Osteocyte (in vitro differentiated cells): ENCODE results near the gene TBCC. TPM values are rescaled to one million over a fixed set of nuclear protein-coding genes. Genes with fewer than 3 reads are reported as not detected.

Experiments
- DNase-seq: peaks from one replicate; pipeline ENCODE4 v3.0.0; 2021; ENCODE audit warnings: mixed read lengths; ENCODE audit not compliant: unreplicated experiment; ENCODE audit errors: extremely low spot score
- H3K27ac Mint-ChIP-seq: one replicate; pipeline ENCODE4 v1.8.0; 2021; ENCODE audit warnings: mild to moderate bottlenecking, mixed read lengths; ENCODE audit not compliant: unreplicated experiment
- H3K27me3 Mint-ChIP-seq: one replicate; pipeline ENCODE4 v1.8.0; 2021; ENCODE audit warnings: mixed read lengths; ENCODE audit not compliant: unreplicated experiment
- H3K36me3 Mint-ChIP-seq: one replicate; pipeline ENCODE4 v1.8.0; 2021; ENCODE audit warnings: mixed read lengths; ENCODE audit not compliant: unreplicated experiment
- H3K4me1 Mint-ChIP-seq: one replicate; pipeline ENCODE4 v1.8.0; 2021; ENCODE audit warnings: mixed read lengths; ENCODE audit not compliant: unreplicated experiment
- H3K4me3 Mint-ChIP-seq: one replicate; pipeline ENCODE4 v1.8.0; 2021; ENCODE audit warnings: mild to moderate bottlenecking, moderate library complexity, mixed read lengths; ENCODE audit not compliant: unreplicated experiment
- H3K9me3 Mint-ChIP-seq: one replicate; pipeline ENCODE4 v1.8.0; 2021; ENCODE audit warnings: mixed read lengths; ENCODE audit not compliant: unreplicated experiment
- total RNA-seq: library from RNA; stranded (reverse); gene quantifications from 2 replicates; pipeline ENCODE4 v1.2.1, GENCODE V29; 2021
- TF ChIP-seq, protein P1 (sequence below): fragments of 200-600 bp; sonication (generic); IDR thresholded peaks from 2 replicates; pipeline ENCODE4 v1.5.0; 2021; ENCODE audit warnings: antibody characterized with exemption, mild to moderate bottlenecking, moderate library complexity

Gene TBCC
- total RNA-seq, 1 donor from 2014 or later = 23.8 TPM

DNA sequence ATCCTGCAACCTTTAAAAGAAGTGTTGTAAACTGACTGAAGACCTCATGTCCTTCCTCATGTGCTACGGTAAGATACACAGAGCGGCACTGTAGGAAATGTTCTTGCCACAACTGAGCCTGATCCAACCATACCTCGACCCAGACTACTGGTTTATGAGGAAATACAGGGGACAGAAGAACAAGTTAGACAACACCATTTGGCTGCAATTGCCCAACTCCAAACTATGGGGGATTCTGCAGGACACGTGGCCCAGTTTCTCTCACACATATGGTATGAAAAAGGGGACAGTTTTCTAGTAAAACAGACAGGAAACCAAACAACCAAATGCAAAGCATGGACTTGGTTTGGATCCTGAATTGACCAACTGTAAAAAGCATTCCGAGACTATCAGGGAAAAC, 34.0 kb downstream of the TBCC start:
- H3K4me3 Mint-ChIP-seq = no peak overlapping the region
- H3K36me3 Mint-ChIP-seq = peaks cover 4% of the 10 kb centered on the region
- H3K27ac Mint-ChIP-seq = no peak overlapping the region
- TF ChIP-seq, protein P1, sequence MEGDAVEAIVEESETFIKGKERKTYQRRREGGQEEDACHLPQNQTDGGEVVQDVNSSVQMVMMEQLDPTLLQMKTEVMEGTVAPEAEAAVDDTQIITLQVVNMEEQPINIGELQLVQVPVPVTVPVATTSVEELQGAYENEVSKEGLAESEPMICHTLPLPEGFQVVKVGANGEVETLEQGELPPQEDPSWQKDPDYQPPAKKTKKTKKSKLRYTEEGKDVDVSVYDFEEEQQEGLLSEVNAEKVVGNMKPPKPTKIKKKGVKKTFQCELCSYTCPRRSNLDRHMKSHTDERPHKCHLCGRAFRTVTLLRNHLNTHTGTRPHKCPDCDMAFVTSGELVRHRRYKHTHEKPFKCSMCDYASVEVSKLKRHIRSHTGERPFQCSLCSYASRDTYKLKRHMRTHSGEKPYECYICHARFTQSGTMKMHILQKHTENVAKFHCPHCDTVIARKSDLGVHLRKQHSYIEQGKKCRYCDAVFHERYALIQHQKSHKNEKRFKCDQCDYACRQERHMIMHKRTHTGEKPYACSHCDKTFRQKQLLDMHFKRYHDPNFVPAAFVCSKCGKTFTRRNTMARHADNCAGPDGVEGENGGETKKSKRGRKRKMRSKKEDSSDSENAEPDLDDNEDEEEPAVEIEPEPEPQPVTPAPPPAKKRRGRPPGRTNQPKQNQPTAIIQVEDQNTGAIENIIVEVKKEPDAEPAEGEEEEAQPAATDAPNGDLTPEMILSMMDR = no peak
- no peaks in the 10 kb centered on the region for H3K27me3 Mint-ChIP-seq
- DNase-seq = no peak
- H3K9me3 Mint-ChIP-seq = peaks cover 9% of the 10 kb centered on the region
- H3K4me1 Mint-ChIP-seq = peaks cover 6% of the 10 kb centered on the region

DNA sequence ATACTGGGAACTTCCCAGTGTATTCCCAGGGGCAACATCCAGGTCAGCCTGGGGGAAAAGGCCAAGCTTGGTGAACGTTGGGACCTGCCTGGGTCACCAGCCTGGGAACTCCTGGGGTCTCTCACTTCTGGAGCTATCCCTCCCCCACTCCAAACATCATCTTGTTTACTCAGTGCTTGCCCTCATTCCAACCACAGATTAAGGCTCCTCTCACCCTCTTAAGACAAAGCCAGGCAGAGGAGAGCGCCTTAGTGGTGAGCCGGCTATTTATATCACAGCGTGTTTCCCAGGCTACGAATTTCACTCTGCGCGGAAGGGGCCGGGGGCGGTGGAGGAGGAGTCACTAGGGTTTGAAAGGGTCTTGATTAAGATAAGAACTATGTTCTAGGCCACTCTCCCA, 35.6 kb downstream of the TBCC start:
- TF ChIP-seq, protein P1 = no peak
- peaks cover 6% of the 10 kb centered on the region for H3K4me1 Mint-ChIP-seq
- H3K36me3 Mint-ChIP-seq = peaks cover 4% of the 10 kb centered on the region
- peaks cover 9% of the 10 kb centered on the region for H3K9me3 Mint-ChIP-seq
- H3K27me3 Mint-ChIP-seq = no peaks in the 10 kb centered on the region
- H3K4me3 Mint-ChIP-seq = no peak overlapping the region
- DNase-seq = no peak
- H3K27ac Mint-ChIP-seq = no peak overlapping the region

DNA sequence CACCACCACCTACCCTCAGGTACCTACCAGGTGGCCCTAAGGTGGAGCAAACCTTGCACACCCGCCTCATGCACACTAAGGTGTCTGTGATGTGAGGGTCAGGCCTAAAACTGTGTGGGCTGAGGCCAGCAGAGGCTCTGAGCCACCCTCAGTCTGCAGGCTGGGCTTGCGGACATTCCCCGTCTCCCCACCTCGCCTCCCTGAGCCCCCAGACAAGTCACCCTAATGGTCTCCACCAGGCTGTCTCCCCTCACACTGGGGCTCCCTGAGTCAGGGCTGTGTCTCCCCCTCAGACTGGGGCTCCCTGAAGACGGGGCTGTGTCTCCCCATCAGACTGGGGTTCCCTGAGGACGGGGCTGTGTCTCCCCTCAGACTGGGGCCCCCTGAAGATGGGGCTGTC, 36.0 kb downstream of the TBCC start:
- Mint-ChIP-seq H3K4me1 (peaks cover 6% of the 10 kb centered on the region), H3K4me3 (no peak overlapping the region), H3K27ac (no peak overlapping the region), H3K36me3 (peaks cover 4% of the 10 kb centered on the region), H3K9me3 (peaks cover 9% of the 10 kb centered on the region), H3K27me3 (no peaks in the 10 kb centered on the region)
- TF ChIP-seq, protein P1 = no peak
- DNase-seq = no peak

DNA sequence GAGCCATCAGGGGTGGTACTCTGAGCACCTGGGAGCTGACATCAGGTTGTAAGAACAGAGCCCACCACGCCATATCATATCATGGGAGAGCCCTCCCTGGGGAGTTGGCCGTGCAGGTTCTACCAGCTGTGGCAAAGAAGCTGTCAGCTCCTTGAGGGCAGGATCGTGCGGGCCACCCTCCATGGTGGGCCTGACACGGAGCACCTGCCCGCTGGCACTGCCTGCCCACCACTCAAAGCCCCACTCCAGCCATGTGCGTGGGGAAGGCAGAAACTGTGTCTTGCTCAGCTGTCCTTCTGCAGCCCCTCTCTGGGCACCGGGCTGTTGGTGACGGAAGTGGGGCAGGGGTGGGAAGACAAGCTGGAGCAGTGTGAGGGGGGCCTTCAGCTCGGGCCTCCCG, 37.8 kb downstream of the TBCC start:
- H3K27ac Mint-ChIP-seq = no peak overlapping the region
- TF ChIP-seq, protein P1 = no peak
- H3K36me3 Mint-ChIP-seq = peaks cover 4% of the 10 kb centered on the region
- no peaks in the 10 kb centered on the region for H3K4me1 Mint-ChIP-seq
- H3K27me3 Mint-ChIP-seq = no peaks in the 10 kb centered on the region
- DNase-seq = no peak
- peaks cover 5% of the 10 kb centered on the region for H3K9me3 Mint-ChIP-seq
- H3K4me3 Mint-ChIP-seq = no peak overlapping the region

DNA sequence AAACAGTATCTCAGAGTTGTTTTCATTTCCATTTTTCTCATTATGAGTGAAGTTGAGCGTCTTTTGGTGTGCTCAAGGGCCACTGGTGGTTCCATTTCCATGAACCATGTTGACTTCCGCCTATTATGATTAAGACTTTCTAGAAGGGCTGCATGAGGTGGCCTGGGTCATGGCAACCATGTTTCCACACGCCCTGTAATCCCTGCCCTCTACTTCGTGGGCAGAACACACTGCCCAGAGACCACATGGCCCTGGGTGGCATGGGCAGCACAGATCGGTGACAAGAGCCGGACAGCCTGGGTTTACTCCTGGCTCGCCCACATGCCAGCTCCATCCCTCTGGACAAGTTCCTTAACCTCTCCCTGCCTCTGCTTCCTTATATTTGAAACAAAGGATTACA, 38.3 kb downstream of the TBCC start:
- Mint-ChIP-seq H3K27me3 (no peaks in the 10 kb centered on the region), H3K4me3 (no peak overlapping the region), H3K4me1 (no peaks in the 10 kb centered on the region), H3K36me3 (peaks cover 4% of the 10 kb centered on the region), H3K9me3 (peaks cover 5% of the 10 kb centered on the region), H3K27ac (no peak overlapping the region)
- TF ChIP-seq, protein P1 = no peak
- no peak for DNase-seq
